HG03175 (cell line): Measurements from ENCODE around the gene ECSCR.
A peak's percentile ranks its signal among the peaks of the same experiment; 100 is the strongest.
"Not testable (repeated sequence)": the region's sequence is repeated elsewhere in the genome, so short reads cannot be mapped to it uniquely, and the experiment has no call there.

ENCODE experiments used
- ATAC-seq: cut with Tn5 transposase; IDR thresholded peaks from one replicate; pipeline ENCODE4 v1.9.1; 2021; ENCODE audit warnings: mild to moderate bottlenecking, moderate library complexity; ENCODE audit not compliant: unreplicated experiment

Gene ECSCR

DNA sequence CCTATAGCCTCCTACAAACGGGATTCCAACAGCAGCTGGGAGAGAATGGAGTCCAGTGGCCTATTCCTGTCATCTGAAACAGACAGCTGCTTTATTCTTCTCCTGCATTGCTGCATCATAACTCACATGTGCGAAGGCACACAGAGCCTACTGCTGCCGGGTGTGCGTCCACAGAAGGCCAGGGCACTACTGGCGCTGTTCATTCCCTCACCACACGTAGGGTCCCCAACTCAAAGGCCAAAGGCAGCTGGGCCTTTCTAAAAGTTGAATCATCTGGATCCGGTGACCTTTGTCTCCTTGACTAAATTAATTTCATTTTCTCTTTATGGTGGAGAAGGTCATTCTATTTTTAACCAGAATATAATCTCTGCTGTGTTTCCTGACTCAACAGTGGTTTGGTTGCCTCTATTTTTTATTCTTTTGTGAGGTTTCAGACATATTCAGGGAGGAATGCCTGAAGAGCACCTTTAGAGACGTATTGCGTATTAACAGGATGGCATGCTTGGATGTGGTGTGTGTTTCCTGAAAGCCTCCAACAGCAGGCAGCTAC is 47.9 kb downstream of the ECSCR start:
- no peak for ATAC-seq

DNA sequence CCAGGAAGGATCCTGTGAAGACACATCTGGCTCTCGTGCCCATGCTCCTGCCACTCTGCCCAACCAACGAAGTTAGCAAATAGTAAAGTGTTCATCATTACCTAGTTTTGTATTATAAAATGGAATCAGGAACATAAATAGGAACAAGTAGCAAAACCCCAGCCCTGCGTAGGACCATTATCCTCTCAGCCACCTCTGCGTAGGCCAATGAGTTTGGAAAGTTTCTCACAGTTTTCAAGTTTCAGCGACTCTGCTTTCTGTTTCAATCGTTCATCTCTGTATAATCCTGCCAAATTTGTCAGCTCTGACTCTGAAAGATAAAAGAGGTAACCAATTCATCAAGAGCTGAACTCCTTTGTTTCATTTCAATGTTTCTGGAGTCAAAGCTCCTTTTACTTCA is 48.6 kb downstream of the ECSCR start:
- ATAC-seq = no peak

DNA sequence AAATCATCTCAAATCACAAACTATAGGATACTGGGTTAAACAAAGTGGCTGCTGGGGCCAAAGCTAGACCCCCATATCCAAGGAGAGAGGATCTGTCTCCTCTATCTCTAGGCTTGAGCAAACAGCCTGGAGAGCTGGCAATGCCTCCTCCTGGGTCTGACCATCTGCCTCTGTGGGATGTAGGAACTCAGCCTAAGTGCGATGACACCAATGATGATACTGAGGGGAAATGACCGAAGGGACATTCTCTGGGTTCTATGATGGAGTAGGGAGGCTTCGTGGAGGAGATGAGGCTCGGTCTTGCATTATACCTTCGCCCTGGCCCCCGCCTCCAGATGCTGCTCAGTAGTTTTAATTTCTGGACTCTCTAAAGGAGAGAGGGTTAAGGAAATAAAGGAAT is 49.4 kb downstream of the ECSCR start:
- no peak for ATAC-seq

DNA sequence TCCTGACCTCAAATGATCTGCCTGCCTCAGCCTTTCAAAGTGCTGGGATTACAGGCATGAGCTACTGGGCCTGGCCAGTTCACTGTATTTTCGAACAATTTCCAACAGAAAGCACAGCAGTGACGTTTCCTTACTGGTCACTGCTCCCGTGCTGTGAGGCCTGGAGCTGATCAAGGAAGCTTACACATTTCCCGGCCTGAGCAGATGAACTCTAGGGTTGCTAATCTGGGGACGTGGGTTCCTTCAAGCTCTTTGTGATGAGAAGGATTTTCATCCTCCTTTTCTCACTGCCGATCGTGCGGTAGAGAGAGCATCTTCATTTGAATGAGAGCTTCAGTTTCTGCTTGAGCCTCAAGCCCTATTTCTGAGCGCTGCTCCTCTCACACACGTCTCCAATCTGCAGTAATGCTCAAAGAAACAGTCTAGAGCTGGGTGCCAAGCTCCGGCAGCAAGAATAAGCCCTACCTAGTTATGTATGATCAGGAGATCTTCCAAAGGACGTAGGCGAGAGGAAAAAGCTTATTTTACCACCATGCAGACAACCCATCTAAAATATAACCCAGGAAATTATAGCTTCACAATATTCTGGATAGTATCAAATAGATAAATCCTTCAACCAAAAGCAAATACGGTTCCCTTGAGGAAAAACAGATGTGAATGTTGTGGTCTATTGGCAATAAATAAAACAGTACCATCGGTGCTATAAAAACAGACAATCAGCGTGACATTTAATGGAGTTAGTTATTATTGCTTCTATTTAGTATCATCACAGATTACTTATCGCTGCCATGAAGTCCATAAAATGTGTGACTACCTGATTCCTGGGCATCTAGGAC is 51.3 kb downstream of the ECSCR start:
- no peak for ATAC-seq

DNA sequence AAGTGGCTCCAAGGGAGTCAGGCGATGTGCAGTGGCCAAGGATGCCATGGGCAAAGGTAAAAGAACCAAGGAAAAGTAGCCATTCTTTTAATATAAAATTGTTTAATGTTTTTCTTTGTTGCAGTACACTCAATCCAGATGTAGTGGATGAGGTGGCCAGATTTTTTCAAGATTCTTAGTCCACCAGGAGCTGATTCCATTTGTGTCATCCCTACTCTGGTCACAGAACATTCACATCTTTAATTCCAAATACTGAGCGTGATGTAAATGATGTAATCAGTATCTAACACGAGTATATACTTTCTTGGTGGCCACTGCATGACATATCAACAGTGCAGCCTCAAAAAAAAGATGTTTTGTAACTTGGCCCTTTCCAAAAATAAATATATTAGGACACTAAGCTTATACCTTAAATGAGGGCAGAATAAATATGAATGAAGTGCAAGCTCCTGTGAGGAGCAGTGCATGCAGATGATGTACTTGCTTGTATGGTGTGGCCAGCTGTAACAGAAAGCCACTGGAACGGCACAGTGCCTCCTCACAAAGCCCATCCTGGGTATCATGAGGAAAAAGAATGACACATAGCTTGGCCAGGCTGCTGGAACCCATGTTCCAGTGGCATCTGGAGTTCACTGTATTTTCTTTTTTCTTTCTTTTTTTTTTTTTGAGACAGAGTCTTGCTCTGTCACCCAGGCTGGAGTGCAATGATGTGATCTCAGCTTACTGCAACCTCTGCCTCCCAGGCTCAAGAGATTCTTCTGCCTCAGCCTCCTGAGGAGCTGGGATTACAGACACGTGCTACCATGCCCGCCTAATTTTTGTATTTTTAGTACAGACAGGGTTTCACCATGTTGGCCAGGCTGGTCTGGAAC is 52.2 kb downstream of the ECSCR start:
- no peak for ATAC-seq

DNA sequence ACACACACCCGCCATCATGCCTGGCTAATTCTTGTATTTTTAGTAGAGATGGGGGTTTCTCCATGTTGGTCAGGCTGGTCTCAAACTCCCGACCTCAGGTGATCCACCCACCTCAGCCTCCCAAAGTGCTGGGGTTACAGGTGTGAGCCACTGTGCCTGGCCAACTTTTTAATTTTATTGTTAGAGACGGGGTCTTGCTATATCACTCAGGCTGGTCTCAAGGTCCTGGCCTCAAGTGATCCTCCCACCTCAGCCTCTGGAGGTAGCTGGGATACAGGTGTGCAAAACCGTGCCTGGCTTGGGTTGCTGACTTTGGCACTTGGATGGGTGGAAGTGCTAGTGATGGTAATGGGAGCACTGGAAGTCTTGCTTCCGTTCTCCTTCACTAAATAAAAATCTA is 53.4 kb downstream of the ECSCR start:
- ATAC-seq = not testable (repeated sequence)

GRCh38 chr5:139408191-139408590 is 54.4 kb downstream of the ECSCR start:
- no peak for ATAC-seq

- no peak for ATAC-seq
Measured at GRCh38 chr5:139407517-139407916, 55.0 kb downstream of the ECSCR start.

DNA sequence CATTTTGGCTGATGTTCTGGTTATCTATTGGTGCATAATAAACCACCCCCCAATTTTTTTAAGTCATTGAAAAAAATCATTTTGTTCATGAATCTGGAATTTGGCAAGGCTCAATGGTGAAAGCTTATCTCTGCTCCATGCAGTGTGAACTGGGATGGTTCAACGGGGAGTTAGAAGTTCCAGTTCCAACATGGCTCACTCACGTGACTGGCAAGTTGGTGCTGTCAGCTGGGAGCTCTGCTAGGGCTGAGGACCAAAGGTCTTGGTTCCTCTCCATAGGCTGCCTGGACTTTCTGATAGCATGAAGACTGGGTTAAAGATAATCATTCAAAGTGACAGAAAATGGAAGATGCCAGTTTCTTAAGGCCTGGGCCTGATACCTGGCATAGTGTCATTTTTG is 55.6 kb downstream of the ECSCR start:
- ATAC-seq = no peak

DNA sequence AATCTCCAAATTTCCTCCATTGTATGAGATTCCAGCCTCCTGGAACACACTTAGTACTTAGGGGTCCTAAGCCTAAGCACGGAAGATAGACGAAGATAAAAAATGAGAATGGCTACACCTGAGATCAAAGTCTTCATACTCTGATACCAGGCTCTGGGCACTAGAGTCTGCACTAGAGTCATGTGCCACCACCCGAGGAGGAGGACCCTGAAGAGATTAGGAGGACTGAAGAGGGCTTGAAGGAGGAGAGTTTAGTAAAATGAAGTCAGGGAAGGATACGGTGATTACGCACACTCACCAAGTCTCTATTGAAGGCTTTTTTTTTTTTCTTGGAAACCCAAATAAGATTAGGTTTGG is 58.1 kb downstream of the ECSCR start:
- no peak for ATAC-seq

DNA sequence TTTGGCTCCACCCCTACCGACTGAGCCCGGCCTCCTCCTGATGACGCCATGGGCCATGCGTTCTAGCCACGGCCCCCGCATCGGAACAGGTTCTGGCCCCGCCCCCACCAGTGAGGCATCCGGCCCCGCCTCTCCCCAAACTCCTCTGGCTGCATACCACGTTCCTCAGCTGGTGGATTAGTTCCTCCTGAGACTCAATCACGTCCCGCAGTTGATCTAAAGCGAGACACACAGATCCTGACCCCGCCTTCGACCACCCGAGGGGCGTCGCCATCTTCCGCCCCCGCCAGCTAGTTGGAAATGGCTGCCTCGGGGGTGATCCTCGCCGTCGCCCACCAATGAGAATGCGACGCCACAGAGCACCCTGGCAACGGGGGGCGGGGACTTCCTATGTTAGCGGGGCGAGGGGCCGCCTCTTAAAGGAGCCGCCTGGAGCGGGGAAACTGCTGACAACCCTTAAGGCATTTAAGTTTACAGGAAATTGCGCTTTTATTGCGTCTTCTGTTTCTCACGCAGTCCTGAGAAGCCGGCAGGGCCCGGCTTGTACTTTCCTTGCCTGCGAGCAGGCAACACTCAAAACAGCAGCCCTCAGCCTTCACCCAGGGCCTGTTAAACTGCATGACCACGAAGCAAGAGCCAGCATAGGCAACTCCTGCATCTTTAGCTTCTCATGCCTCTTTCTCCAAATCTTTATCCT is 58.6 kb downstream of the ECSCR start, which contains the start of gene SPATA24:
Gene SPATA24 (minus strand): TSS at position 303 of the 697 bp plus-strand sequence. CDS start 29 bp downstream, at position 274.
- peak; percentile 88 for ATAC-seq

- no peak for ATAC-seq
Measured at GRCh38 chr5:139403418-139403786, 59.1 kb downstream of the ECSCR start.

- no peak for ATAC-seq
Measured at GRCh38 chr5:139402561-139403158, 59.9 kb downstream of the ECSCR start.

GRCh38 chr5:139401546-139401945 is 61.0 kb downstream of the ECSCR start:
- no peak for ATAC-seq

DNA sequence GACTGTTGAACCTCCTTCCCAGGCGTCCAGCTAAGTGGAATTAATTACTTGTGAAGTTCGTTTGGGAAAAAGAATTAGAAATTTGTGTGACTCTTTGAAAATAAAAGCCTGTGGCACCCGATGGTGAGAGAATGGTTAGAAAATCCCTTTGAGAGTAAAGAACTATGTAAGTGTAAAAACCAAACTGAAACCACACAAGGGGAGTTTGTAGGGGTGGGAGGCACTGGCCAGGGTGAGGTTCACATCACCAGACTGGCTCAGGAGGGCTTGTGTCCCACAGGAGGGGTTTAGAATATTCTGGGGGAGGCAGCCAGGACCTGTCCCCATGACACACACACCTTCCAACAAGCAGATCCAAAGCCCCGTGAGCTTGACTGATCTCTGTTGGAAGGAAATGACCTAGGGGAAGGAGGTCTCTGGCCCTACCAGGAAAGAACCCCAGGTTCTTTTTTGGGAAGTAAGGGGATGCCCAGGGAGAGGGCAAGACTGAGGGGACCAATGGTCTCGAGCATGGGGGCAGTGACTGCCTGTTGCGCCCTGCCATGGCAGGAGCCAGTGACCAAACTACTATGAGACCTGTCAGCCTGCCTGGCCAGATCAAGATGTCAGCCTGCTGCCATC is 62.9 kb downstream of the ECSCR start:
- ATAC-seq = no peak
